Heart left ventricle (tissue), 13 donors: ENCODE data around the gene BIRC5.

Source experiments
- POLR2A ChIP-seq, 2 donors: fragments of 450-650 bp; IDR thresholded peaks; one replicate each; pipeline ENCODE4 v1.6.1; 2017; ENCODE audit warnings: antibody characterized with exemption in 2 of 2, mild to moderate bottlenecking in 2 of 2, moderate library complexity in 2 of 2
- TF ChIP-seq, protein P1 (sequence below), 12 donors: fragments of 200-600 bp; sonication (generic) in 4 of 12; IDR thresholded peaks; one replicate each; pipeline versions ENCODE4 v1.5.0 to v1.8.0; 2018 to 2022; ENCODE audit warnings: antibody characterized with exemption in 12 of 12, mild to moderate bottlenecking in 5 of 12
- donor health status: ischemic (EF 13 %, LVEDD 7.1; RV severe dilation, severe dysfunction).
- donor health status: DM: no; HTN: yes; CAD: no.
- donor health status: DM: no; HTN: no; CAD: no.
- donor health status: ischemic (EF 25% LVEDD 6.9; RV normal size, moderate dysfunction).
- donor health status: ischemic (EF 25% LVEDD 5.7; RV mildly dilated, moderate dysfunction).
- donor health status: ischemic (EF 35%, LVEDD 5.7; RV mildly dilated, moderate dysfunction).
- donor health status: nonischemic (EF 11% LVEDD 7.7; RV severe dilation, severe dysfunction).
- donor health status: DM: yes; HTN: yes; CAD: no.
- donor health status: PGD.
- donor health status: ischemic (EF 29% LVEDD 5.4; RV normal size, mild dysfunction).
- donor health status: nonischemic (EF 23%, LVEDD 6.1; RV moderate dilation, normal function).

DNA sequence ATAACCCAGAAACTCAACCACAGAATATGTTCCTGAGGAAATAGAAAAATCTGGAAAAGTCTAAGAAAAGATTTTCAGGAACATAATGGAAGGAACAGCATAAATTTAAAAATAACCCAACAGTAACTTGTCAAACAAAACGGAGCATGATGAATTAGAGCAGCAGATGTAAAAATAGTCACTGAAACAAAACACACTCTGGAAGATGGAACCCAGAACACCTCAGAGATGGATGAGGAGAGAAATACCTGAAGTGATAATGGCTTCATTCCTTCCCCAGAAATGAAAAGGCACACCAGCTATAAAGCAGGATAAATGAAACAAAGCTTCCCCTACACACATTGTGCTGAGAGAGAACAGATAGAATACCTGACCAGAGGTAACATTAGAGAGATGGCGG is 33.5 kb upstream of the BIRC5 start:
- TF ChIP-seq, protein P1, sequence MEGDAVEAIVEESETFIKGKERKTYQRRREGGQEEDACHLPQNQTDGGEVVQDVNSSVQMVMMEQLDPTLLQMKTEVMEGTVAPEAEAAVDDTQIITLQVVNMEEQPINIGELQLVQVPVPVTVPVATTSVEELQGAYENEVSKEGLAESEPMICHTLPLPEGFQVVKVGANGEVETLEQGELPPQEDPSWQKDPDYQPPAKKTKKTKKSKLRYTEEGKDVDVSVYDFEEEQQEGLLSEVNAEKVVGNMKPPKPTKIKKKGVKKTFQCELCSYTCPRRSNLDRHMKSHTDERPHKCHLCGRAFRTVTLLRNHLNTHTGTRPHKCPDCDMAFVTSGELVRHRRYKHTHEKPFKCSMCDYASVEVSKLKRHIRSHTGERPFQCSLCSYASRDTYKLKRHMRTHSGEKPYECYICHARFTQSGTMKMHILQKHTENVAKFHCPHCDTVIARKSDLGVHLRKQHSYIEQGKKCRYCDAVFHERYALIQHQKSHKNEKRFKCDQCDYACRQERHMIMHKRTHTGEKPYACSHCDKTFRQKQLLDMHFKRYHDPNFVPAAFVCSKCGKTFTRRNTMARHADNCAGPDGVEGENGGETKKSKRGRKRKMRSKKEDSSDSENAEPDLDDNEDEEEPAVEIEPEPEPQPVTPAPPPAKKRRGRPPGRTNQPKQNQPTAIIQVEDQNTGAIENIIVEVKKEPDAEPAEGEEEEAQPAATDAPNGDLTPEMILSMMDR (IDR thresholded peaks at IDR 0.05), result no peak
- TF ChIP-seq POLR2A (IDR thresholded peaks at IDR 0.05), result no peak
